Calu3 (cell line): Measurements from ENCODE around the gene PRKAG2. TPM values are rescaled to one million over a fixed set of nuclear protein-coding genes. Genes with fewer than 3 reads are reported as not detected.

Experiments used
- BruUV-seq: library from RNA; stranded (reverse); fragments of 400-500 nt; replicated peaks from 2 replicates; lab custom pipeline; 2021; lab: Mats Ljungman, UMichigan
- CTCF ChIA-PET: fragments of 300-600 bp; sonication (Branson Sonifier 250); formaldehyde crosslinking; loops from one replicate; lab custom pipeline; 2022; ENCODE audit warnings: antibody characterized with exemption; lab: Charles Lee
- DNase-seq: peaks from one replicate; pipeline ENCODE4 v3.0.0; 2022
- H3K27ac Mint-ChIP-seq: one replicate; pipeline ENCODE4 v1.8.0; 2022; ENCODE audit warnings: mixed read lengths; ENCODE audit not compliant: unreplicated experiment
- H3K27me3 Mint-ChIP-seq: one replicate; pipeline ENCODE4 v1.8.0; 2022; ENCODE audit warnings: mixed read lengths; ENCODE audit not compliant: unreplicated experiment
- H3K36me3 Mint-ChIP-seq: one replicate; pipeline ENCODE4 v1.8.0; 2022; ENCODE audit warnings: mild to moderate bottlenecking, moderate library complexity, mixed read lengths; ENCODE audit not compliant: insufficient read depth, unreplicated experiment
- H3K4me1 Mint-ChIP-seq: one replicate; pipeline ENCODE4 v1.8.0; 2022; ENCODE audit warnings: mild to moderate bottlenecking, low read depth, mixed read lengths; ENCODE audit not compliant: unreplicated experiment
- H3K4me3 Mint-ChIP-seq: one replicate; pipeline ENCODE4 v1.8.0; 2022; ENCODE audit warnings: mild to moderate bottlenecking, low read depth, moderate library complexity, mixed read lengths; ENCODE audit not compliant: unreplicated experiment
- H3K9me3 Mint-ChIP-seq: one replicate; pipeline ENCODE4 v1.8.0; 2022; ENCODE audit warnings: low read depth, mixed read lengths; ENCODE audit not compliant: unreplicated experiment
- CTCF ChIP-seq: fragments of 200-600 bp; IDR thresholded peaks from one replicate; pipeline ENCODE4 v1.8.0; 2022; ENCODE audit warnings: antibody characterized with exemption; ENCODE audit not compliant: unreplicated experiment
- intact Hi-C: fragments of 100-400 bp; cut with micrococcal nuclease; formaldehyde crosslinking; loops from one replicate; pipeline ENCODE4 v1.10.0; 2022; ENCODE audit not compliant: unreplicated experiment
- total RNA-seq: library from RNA; stranded (reverse); gene quantifications from 2 replicates; pipeline ENCODE4 v1.2.3, GENCODE V29; 2022

Gene PRKAG2
- total RNA-seq, 1 experiment from 2014 or later = 22.4 TPM

GRCh38 chr7:151896086-151896485 lies 19.2 kb upstream of the PRKAG2 start:
- H3K4me3 Mint-ChIP-seq = no peak overlapping the region
- CTCF ChIA-PET = no interaction called here
- intact Hi-C loops = no loop called here
- no peaks in the 10 kb centered on the region for H3K9me3 Mint-ChIP-seq
- H3K4me1 Mint-ChIP-seq = no peaks in the 10 kb centered on the region
- no peak overlapping the region for H3K27ac Mint-ChIP-seq
- no peak for TF ChIP-seq CTCF
- no peaks in the 10 kb centered on the region for H3K36me3 Mint-ChIP-seq
- peaks cover 100% of the 10 kb centered on the region for H3K27me3 Mint-ChIP-seq
- BruUV-seq = no TSS peak
- DNase-seq = no peak

GRCh38 chr7:151895631-151896031 lies 18.7 kb upstream of the PRKAG2 start:
- no peak overlapping the region for H3K27ac Mint-ChIP-seq
- H3K4me3 Mint-ChIP-seq = no peak overlapping the region
- DNase-seq = no peak
- no peaks in the 10 kb centered on the region for H3K36me3 Mint-ChIP-seq
- CTCF ChIA-PET = no interaction called here
- intact Hi-C loops = no loop called here
- no peaks in the 10 kb centered on the region for H3K9me3 Mint-ChIP-seq
- no TSS peak for BruUV-seq
- H3K4me1 Mint-ChIP-seq = no peaks in the 10 kb centered on the region
- peaks cover 100% of the 10 kb centered on the region for H3K27me3 Mint-ChIP-seq
- TF ChIP-seq CTCF = no peak

GRCh38 chr7:151895008-151895630 lies 18.2 kb upstream of the PRKAG2 start:
- H3K4me3 Mint-ChIP-seq = no peak overlapping the region
- H3K4me1 Mint-ChIP-seq = no peaks in the 10 kb centered on the region
- no TSS peak for BruUV-seq
- no peak for TF ChIP-seq CTCF
- H3K36me3 Mint-ChIP-seq = no peaks in the 10 kb centered on the region
- H3K9me3 Mint-ChIP-seq = no peaks in the 10 kb centered on the region
- intact Hi-C loops = no loop called here
- DNase-seq = no peak
- peaks cover 100% of the 10 kb centered on the region for H3K27me3 Mint-ChIP-seq
- H3K27ac Mint-ChIP-seq = no peak overlapping the region
- CTCF ChIA-PET = no interaction called here

GRCh38 chr7:151894111-151895007 lies 17.4 kb upstream of the PRKAG2 start:
- no peak overlapping the region for H3K27ac Mint-ChIP-seq
- intact Hi-C loops = no loop called here
- H3K36me3 Mint-ChIP-seq = no peaks in the 10 kb centered on the region
- H3K27me3 Mint-ChIP-seq = peaks cover 100% of the 10 kb centered on the region
- no TSS peak for BruUV-seq
- CTCF ChIA-PET = no interaction called here
- DNase-seq = no peak
- no peaks in the 10 kb centered on the region for H3K9me3 Mint-ChIP-seq
- TF ChIP-seq CTCF = no peak
- no peak overlapping the region for H3K4me3 Mint-ChIP-seq
- H3K4me1 Mint-ChIP-seq = no peaks in the 10 kb centered on the region
